Measurements from ENCODE around the gene MCC.

GRCh38 chr5:113199122-113199905 is 288.9 kb downstream of the MCC start:
- TF ChIP-seq, protein P1, sequence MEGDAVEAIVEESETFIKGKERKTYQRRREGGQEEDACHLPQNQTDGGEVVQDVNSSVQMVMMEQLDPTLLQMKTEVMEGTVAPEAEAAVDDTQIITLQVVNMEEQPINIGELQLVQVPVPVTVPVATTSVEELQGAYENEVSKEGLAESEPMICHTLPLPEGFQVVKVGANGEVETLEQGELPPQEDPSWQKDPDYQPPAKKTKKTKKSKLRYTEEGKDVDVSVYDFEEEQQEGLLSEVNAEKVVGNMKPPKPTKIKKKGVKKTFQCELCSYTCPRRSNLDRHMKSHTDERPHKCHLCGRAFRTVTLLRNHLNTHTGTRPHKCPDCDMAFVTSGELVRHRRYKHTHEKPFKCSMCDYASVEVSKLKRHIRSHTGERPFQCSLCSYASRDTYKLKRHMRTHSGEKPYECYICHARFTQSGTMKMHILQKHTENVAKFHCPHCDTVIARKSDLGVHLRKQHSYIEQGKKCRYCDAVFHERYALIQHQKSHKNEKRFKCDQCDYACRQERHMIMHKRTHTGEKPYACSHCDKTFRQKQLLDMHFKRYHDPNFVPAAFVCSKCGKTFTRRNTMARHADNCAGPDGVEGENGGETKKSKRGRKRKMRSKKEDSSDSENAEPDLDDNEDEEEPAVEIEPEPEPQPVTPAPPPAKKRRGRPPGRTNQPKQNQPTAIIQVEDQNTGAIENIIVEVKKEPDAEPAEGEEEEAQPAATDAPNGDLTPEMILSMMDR (IDR thresholded peaks at IDR 0.05; ENCODE audit: insufficient read depth, low read length), result no peak
- no peak for TF ChIP-seq REST (IDR thresholded peaks at IDR 0.05; ENCODE audit: insufficient replicate concordance, low read depth)
- no peak for TF ChIP-seq POLR2AphosphoS5 (IDR thresholded peaks at IDR 0.05; ENCODE audit: low read depth)
- no peak for TF ChIP-seq GABPA (IDR thresholded peaks at IDR 0.05; ENCODE audit: low read depth)
